ENCODE measurements around the gene FAM13A. TPM values are rescaled to one million over a fixed set of nuclear protein-coding genes. Genes with fewer than 3 reads are reported as not detected.

Gene FAM13A
- polyA plus RNA-seq, 1 of the 3 experiments (the other 2 are of a cell fraction) = 0.67 TPM

DNA sequence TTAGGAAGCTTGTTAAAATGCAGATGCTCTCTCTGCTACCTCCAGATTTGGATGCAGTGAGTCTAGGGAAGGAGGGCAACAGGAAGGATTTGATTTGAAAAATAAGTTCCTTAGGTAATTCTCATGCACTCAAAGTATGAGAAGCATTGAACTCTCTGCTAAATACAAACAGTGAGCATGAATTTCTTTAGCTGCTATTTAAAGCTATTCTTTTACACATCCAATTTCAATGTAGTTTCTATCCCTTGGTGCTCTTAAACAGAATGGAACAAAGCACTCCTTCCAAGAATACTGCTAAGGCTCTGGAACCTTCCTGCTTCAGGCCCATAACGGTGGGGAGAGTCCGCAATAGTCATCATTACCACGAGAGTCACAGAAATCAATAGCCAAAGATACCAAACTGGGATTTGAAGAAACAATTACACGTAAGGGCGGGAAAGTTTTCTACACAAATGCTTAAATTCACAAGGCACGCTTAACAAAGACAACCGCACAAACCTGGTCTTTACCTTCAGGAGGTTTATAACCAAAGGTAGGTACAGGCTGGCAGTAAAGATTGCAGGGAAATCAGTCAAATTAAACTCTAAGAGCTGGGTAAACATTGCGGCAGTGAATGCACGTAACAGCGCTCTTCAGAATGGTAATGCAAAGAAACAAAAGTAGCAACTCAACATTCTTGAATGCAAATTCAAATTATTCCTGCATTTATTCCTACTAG lies 236.1 kb downstream of the FAM13A start:
- Histone ChIP-seq H3K27ac (ENCODE audit: low read depth in 2 of 2, low read length in 1 of 2) (peak overlapping the region; percentile 76 to 87), H3K27me3 (ENCODE audit: insufficient read depth) (no peaks in the 10 kb centered on the region), H3K4me3 (ENCODE audit: low read depth in 2 of 2, low read length in 1 of 2) (peak overlapping the region; percentile 36 to 57), H2AFZ (ENCODE audit: low read depth) (peak overlapping the region; percentile 77), H3K9ac (peak overlapping the region; percentile 47; the same call in 1 of the 2 replicates), H3K9me3 (no peaks in the 10 kb centered on the region), H3K4me1 (ENCODE audit: control insufficient read depth in 1 of 2, insufficient read depth in 2 of 2, low read depth in 1 of 2, low read length in 1 of 2) (peaks cover 0 to 9% of the 10 kb centered on the region in 2 experiments; a peak in 2 of 4 replicates), H3K4me2 (peak overlapping the region; percentile 76), H3K36me3 (replicated peaks in 1 of 2; ENCODE audit: control insufficient read depth in 1 of 2, insufficient read depth in 2 of 2, low read length in 1 of 2) (no peaks in the 10 kb centered on the region), H3K9me2 (no peaks in the 10 kb centered on the region), H4K20me1 (ENCODE audit: insufficient read depth) (no peaks in the 10 kb centered on the region), H3K79me2 (ENCODE audit: insufficient read depth) (no peaks in the 10 kb centered on the region), H3F3A (replicated peaks; ENCODE audit: insufficient read depth) (peaks cover 4% of the 10 kb centered on the region)
- ChIA-PET POLR2A (no interaction called here), CTCF (interaction anchor here (0.7 to 6.4 kb wide), 12 partner anchors 11 to 281 kb away, joined by 3 to 184 read pairs (median 4); no protein-coding TSS in a partner anchor)
- DNase-seq = peak; percentile 9
- WGBS (ENCODE audit: low lambda C conversion rate) = 52% methylated on average over 10 of the region's 10 CpGs
- TF ChIP-seq, protein P1, sequence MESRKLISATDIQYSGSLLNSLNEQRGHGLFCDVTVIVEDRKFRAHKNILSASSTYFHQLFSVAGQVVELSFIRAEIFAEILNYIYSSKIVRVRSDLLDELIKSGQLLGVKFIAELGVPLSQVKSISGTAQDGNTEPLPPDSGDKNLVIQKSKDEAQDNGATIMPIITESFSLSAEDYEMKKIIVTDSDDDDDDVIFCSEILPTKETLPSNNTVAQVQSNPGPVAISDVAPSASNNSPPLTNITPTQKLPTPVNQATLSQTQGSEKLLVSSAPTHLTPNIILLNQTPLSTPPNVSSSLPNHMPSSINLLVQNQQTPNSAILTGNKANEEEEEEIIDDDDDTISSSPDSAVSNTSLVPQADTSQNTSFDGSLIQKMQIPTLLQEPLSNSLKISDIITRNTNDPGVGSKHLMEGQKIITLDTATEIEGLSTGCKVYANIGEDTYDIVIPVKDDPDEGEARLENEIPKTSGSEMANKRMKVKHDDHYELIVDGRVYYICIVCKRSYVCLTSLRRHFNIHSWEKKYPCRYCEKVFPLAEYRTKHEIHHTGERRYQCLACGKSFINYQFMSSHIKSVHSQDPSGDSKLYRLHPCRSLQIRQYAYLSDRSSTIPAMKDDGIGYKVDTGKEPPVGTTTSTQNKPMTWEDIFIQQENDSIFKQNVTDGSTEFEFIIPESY (IDR thresholded peaks at IDR 0.05; ENCODE audit: borderline replicate concordance, low read depth) = no peak

DNA sequence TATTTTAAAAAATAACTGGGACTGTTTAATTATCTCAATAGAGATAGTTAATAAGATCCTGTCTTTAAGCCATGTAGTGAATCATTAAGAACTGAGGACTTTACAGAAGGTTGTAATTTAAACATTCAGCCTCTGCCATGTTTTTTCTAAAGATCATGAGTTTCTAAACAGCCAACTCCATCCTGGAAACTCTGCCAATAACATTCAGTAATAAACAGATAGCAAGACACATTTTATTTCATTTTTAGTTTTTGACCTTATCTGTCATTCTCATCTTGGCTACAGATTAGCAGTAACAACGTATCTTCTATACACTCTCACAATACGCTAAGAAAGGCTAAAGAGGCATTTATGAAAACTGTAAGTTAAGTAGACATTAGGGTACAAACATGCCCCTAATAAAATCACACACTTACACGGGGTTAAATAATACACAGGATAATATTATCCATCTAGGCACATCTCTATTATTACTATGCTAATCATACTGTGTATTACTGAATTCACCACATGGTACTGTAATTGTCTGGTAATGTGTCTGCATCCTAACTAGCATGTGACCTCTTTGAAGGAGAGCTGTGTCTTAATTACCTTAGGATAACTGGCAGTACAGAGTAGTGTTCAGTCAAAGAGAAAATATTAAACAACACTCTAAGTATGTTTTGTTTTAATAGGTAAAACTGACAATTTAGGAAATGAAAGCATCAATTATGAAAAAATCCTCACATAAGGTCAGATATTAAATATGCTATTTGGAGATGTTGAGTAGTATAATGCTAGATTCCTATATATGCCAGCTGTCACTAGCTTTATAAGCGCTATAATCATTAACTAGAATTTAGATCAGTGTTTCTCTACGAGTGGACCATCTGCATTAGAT lies 236.9 kb downstream of the FAM13A start:
- H3F3A ChIP-seq (replicated peaks; ENCODE audit: insufficient read depth) = peaks cover 4% of the 10 kb centered on the region
- H3K27me3 ChIP-seq (ENCODE audit: insufficient read depth) = no peaks in the 10 kb centered on the region
- no peak overlapping the region for H2AFZ ChIP-seq (ENCODE audit: low read depth)
- peak overlapping the region; percentile 36 to 57; a peak in 2 of 4 replicates for H3K4me3 ChIP-seq (ENCODE audit: low read depth in 2 of 2, low read length in 1 of 2)
- ChIA-PET CTCF (interaction anchor here (0.7 to 6.4 kb wide), 16 partner anchors 12 to 219 kb away, joined by 3 to 184 read pairs (median 4); no protein-coding TSS in a partner anchor), POLR2A (no interaction called here)
- H3K79me2 ChIP-seq (ENCODE audit: insufficient read depth) = no peaks in the 10 kb centered on the region
- H3K9me2 ChIP-seq = no peaks in the 10 kb centered on the region
- no peak for DNase-seq
- TF ChIP-seq GATA2 (CRISPR knock-in tag; IDR thresholded peaks at IDR 0.05) = peak; percentile 22
- no peak for TF ChIP-seq JUND (IDR thresholded peaks at IDR 0.05)
- TF ChIP-seq EP300 (IDR thresholded peaks at IDR 0.05; ENCODE audit: borderline replicate concordance in 1 of 2, low read depth in 1 of 2, low read length in 1 of 2) = no peak
- no peak for TF ChIP-seq FOXM1 (IDR thresholded peaks at IDR 0.05; ENCODE audit: low read depth)
- TF ChIP-seq POLR2AphosphoS5 (IDR thresholded peaks at IDR 0.05; ENCODE audit: low read depth, low read length) = no peak
- no peak for TF ChIP-seq SMC3 (IDR thresholded peaks at IDR 0.05; ENCODE audit: low read depth, low read length)
- no peak for TF ChIP-seq RCOR1 (IDR thresholded peaks at IDR 0.05; ENCODE audit: low read length)
- peak overlapping the region; percentile 47; the same call in 1 of the 2 replicates for H3K9ac ChIP-seq
- peaks cover 0 to 9% of the 10 kb centered on the region in 2 experiments; a peak in 2 of 4 replicates for H3K4me1 ChIP-seq (ENCODE audit: control insufficient read depth in 1 of 2, insufficient read depth in 2 of 2, low read depth in 1 of 2, low read length in 1 of 2)
- peak overlapping the region; percentile 12 to 76; a peak in 3 of 4 replicates for H3K27ac ChIP-seq (ENCODE audit: low read depth in 2 of 2, low read length in 1 of 2)
- WGBS (ENCODE audit: low lambda C conversion rate) = 27% methylated on average over 5 of the region's 5 CpGs
- H3K9me3 ChIP-seq = no peaks in the 10 kb centered on the region
- no peaks in the 10 kb centered on the region for H4K20me1 ChIP-seq (ENCODE audit: insufficient read depth)
- H3K4me2 ChIP-seq = peak overlapping the region; percentile 76
- no peaks in the 10 kb centered on the region for H3K36me3 ChIP-seq (replicated peaks in 1 of 2; ENCODE audit: control insufficient read depth in 1 of 2, insufficient read depth in 2 of 2, low read length in 1 of 2)
